GM21526 (cell line): ENCODE data around the gene TGFB1I1.
"Not testable (repeated sequence)": the region's sequence is repeated elsewhere in the genome, so short reads cannot be mapped to it uniquely, and the experiment has no call there.

Experiments used
- ATAC-seq: cut with Tn5 transposase; IDR thresholded peaks from one replicate; pipeline ENCODE4 v1.9.1; 2021; ENCODE audit warnings: moderate library complexity; ENCODE audit not compliant: unreplicated experiment, low FRiP score

Gene TGFB1I1

DNA sequence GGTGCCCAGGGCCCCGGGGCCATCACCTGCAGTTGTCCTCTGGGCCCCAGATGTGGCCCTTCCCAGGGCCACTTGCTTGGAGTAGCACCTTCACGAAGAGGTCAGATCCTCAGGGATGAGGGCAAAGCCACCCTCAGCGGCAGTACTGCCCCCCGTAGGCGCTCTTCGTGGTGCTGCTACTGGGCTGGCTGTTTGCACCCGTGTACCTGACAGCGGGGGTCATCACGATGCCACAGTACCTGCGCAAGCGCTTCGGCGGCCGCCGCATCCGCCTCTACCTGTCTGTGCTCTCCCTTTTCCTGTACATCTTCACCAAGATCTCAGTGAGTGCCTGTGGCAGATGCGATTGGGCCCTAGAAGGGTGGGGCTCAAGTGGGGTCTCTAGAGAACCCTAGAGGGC, 13.6 kb downstream of the TGFB1I1 start:
- ATAC-seq, result no peak

- no peak for ATAC-seq
Observed at GRCh38 chr16:31486045-31486444, 14.1 kb downstream of the TGFB1I1 start.

DNA sequence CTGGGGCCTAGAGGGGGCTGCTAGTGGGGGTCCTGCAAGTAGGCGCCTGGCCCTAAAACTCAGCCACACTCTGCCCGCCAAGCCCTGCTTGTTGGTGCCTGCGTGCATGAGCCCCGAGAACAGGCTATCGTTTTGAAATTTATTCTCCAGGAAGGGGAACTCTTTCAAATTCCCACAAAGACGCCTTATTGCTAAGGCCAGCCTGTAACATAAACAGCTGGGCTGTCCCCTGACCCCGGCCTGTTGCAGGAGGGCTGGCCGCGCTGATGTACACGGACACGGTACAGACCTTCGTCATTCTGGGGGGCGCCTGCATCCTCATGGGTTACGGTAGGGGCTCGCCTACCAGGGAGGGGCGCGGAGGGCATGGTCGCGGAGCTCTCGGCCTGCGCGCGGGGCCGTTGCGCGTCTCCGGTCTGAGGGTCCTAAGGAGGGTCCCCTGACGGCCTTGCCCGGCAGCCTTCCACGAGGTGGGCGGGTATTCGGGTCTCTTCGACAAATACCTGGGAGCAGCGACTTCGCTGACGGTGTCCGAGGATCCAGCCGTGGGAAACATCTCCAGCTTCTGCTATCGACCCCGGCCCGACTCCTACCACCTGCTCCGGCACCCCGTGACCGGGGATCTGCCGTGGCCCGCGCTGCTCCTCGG, 15.2 kb downstream of the TGFB1I1 start:
- ATAC-seq, result no peak

DNA sequence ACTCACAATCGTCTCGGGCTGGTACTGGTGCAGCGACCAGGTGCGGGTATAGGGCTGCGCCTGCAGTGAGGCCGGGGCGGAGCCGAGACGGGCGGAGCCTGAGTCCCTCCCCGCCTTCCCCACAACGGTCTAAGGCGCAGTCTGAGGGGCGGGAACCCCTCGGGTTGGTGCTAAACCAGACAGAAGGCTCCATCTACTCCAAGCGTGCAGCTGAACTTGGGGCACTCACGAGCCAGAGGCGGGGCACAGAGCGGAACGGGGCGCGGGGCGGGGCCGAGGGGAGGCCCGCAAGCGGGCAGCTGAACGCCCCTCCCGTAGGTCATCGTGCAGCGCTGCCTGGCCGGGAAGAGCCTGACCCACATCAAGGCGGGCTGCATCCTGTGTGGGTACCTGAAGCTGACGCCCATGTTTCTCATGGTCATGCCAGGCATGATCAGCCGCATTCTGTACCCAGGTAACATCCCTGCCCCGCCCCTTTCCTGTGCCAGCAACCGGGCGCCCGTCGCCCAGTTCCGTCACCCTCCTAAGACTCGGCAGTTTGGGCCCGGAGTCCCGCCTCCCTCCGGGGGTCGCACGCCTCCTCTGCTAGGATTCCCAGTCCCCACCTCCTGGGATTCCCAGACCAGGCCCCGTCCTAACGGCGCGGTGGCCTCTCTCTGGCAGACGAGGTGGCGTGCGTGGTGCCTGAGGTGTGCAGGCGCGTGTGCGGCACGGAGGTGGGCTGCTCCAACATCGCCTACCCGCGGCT, 15.9 kb downstream of the TGFB1I1 start:
- ATAC-seq, result peak; percentile 69

GRCh38 chr16:31488468-31489297, 16.7 kb downstream of the TGFB1I1 start:
- no peak for ATAC-seq

GRCh38 chr16:31489298-31489564, 17.3 kb downstream of the TGFB1I1 start:
- no peak for ATAC-seq

DNA sequence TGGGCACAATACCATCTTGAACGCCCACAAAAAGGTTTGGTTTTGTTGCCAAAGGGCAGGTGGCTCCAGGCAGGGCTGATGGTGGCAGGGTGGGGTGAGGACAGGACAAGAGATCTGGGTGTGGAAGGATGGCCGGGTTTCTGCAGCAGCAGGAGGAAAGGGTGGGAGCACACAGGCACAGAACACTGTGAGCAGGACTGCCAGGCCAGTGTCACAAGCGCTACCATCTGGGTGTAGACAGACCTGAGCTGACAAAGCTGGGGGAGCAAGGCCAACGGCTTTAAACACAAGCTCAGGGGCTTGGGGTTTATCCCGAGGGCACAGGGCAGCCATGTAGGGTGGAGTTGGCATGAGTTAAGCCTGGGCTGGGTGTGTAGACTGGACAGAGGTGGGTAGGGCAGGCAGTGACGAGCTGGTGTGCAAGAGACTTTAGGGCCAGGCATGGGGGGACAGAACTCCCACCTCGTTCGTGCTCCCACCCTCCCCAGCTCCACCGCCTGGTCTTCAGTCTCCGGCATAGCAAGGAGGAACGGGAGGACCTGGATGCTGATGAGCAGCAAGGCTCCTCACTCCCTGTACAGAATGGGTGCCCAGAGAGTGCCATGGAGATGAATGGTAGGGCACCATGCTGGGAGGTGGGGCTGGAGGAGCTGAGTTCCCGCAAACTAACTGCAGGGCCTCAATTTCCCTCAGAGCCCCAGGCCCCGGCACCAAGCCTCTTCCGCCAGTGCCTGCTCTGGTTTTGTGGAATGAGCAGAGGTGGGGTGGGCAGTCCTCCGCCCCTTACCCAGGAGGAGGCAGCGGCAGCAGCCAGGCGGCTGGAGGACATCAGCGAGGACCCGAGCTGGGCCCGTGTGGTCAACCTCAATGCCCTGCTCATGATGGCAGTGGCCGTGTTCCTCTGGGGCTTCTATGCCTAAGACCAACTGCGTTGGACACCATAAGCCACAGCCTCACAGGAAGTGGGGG, 17.9 kb downstream of the TGFB1I1 start:
- no peak for ATAC-seq

DNA sequence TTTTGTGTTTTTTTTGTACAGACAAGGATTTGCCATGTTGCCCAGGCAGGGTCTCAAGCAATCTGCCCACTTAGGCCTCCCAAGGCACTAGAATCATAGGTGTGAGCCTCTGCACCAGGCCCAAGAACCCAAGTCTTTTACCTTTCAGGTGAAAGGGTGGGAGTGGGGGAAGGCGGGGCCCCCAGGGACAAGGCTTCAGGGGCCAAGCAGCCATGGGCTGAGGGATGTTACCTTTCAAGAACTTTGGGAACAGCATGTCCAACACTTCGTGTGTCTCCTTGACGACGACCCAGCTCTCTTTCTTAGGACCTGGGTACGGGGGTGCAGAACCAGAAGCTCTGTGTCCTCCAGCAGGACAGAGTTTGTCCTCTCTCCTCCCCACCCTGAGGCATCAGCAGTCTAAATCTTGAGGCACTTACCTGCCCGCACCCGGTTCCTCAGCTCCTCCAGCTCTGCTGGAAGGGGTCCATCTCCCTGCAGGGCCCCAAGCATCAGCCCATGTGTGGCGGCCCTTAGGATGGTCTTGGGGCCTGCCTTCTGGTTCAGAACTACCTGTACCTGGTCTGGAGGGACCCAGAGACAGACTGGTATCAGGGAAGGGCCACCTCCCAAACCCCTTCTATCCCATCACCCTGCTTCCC, 19.9 kb downstream of the TGFB1I1 start:
- no peak for ATAC-seq

GRCh38 chr16:31493506-31494125, 21.7 kb downstream of the TGFB1I1 start:
- no peak for ATAC-seq

- no peak for ATAC-seq
Observed at GRCh38 chr16:31496670-31497069, 24.7 kb downstream of the TGFB1I1 start.

DNA sequence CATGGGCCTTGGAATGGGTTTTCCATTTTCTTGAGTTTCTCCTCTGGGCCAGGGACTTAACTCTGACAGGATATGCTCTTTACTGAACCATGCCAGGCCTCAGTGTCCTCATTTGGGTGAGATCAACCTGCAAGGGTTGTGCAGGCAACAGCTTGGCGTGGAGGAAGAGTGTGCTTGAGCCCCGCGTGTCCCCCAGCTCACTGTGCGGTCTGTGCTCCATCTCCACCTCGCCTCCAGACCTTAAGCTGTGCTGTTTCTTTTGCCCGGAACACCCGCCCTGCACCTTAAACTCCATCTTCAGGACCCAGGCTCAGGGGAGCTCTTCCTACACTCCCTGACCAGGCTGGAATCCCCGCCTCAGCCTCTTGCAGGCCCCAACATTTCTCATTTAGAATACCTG, 26.5 kb downstream of the TGFB1I1 start:
- ATAC-seq, result no peak

- ATAC-seq, result no peak
Observed at GRCh38 chr16:31499928-31500327, 28.0 kb downstream of the TGFB1I1 start.

DNA sequence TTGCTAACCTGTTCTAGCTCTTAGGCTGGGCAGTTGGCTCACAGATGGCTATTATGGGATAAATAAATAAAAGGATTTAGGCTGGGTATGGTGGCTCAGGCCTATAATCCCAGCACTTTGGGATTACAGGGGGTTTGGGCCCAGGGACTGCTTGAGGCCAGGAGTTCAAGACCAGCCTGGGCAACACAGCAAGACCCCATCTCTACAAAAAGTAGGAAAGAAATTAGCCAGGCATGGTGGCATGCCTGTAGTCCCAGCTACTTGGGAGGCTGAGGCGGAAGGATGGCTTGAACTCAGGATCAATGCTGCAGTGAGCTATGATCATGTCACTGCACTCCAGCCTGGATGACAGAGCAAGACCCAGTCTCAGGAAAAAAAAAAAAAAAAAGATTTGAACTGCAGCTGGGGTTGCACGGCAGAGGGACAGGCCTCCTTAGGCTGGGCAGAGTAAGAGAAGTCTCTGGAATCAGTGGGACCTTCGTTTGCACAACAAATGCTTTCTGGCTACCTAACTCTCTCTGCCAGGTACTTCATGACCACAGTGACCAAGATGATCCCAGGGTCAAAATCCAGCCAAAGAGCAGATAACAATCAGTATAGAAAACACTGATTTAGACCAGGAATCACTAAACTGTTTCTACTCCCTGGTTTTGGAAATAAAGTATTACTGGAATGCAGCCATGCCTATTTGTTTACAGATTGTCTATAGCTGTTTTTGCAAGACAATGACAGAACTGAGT, 29.4 kb downstream of the TGFB1I1 start:
- ATAC-seq, result no peak

GRCh38 chr16:31501966-31502348, 30.0 kb downstream of the TGFB1I1 start:
- no peak for ATAC-seq

DNA sequence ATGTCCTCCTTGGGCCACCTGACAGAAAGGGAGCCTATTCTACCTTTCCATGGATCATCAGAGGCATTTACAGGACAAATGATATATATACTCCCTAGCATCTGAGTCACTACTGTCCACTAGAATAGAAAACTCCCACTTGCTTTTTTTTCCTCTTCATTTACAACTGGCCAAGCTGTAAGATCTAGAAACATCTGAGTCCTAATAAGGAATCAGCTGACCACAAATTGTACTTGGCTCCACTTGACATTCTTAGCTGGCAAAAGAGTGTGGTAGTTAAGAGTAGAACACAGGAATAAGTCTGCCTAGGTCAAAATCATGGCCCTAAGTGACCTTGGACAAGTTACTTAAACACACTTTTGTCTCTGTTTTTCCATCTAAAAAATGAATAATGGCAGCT, 31.0 kb downstream of the TGFB1I1 start:
- no peak for ATAC-seq

GRCh38 chr16:31503555-31503954, 31.6 kb downstream of the TGFB1I1 start:
- not testable (repeated sequence) for ATAC-seq

DNA sequence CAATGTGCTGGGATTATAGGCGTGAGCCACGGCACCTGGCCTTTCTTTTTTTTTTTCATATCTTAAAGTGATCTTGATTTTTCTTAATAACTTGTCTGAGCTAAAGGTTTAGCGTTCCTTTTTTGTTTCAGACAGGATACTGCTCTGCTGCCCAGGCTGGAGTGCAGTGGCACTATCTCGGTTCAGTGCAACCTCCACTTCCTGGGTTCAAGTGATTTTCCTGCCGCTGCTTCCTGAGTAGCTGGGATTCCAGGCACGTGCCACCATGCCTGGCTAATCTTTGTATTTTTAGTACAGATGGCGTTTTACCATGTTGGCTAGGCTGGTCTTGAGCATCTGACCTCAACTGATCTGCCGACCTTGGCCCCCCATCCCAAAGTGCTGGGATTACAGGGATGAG, 32.2 kb downstream of the TGFB1I1 start:
- no peak for ATAC-seq

- ATAC-seq, result peak; percentile 42
Observed at GRCh38 chr16:31505483-31505882, 33.5 kb downstream of the TGFB1I1 start.

- ATAC-seq, result no peak
Observed at GRCh38 chr16:31507617-31507928, 35.6 kb downstream of the TGFB1I1 start.
